ENCODE results near the gene EPHA4.
A peak's percentile ranks its signal among the peaks of the same experiment; 100 is the strongest.

EPHA4 gene

GRCh38 chr2:221568299-221568698 is 3.8 kb downstream of the EPHA4 start:
- DNase-seq = no peak
- H3K27me3 ChIP-seq = peaks cover 0 to 10% of the 10 kb centered on the region in 2 donors
- H3K4me3 ChIP-seq = no peak overlapping the region
- TF ChIP-seq CTCF (IDR thresholded peaks at IDR 0.05) = no peak
- no peaks in the 10 kb centered on the region for H3K9me3 ChIP-seq
- intact Hi-C loops (cut with DNase I; ENCODE audit: low total_unique reads) = no loop called here
- H3K27ac ChIP-seq = peak overlapping the region in 1 of 2 donors; percentile 34
- H3K36me3 ChIP-seq = peaks cover 0 to 5% (median 5%) of the 10 kb centered on the region in 3 donors
- H3K4me1 ChIP-seq = peaks cover 0 to 38% (median 15%) of the 10 kb centered on the region in 4 donors

GRCh38 chr2:221567809-221568208 is 4.3 kb downstream of the EPHA4 start:
- H3K4me3 ChIP-seq = no peak overlapping the region
- no peak for TF ChIP-seq CTCF (IDR thresholded peaks at IDR 0.05)
- peaks cover 0 to 38% (median 15%) of the 10 kb centered on the region in 4 donors for H3K4me1 ChIP-seq

GRCh38 chr2:221567231-221567760 is 4.8 kb downstream of the EPHA4 start:
- Histone ChIP-seq H3K4me3 (no peak overlapping the region), H3K27ac (peak overlapping the region; percentile 34 to 36), H3K27me3 (peaks cover 0 to 10% of the 10 kb centered on the region in 2 donors), H3K4me1 (peaks cover 0 to 38% (median 15%) of the 10 kb centered on the region in 4 donors), H3K9me3 (no peaks in the 10 kb centered on the region), H3K36me3 (peaks cover 0 to 5% (median 5%) of the 10 kb centered on the region in 3 donors)
- intact Hi-C loops (cut with DNase I; ENCODE audit: low total_unique reads) = no loop called here
- no peak for TF ChIP-seq CTCF (IDR thresholded peaks at IDR 0.05)
- no peak for DNase-seq

More at GRCh38 chr2:221567809-221568208, 4.3 kb downstream of the EPHA4 start:
- H3K27ac ChIP-seq = peak overlapping the region in 1 of 2 donors; percentile 34
- H3K27me3 ChIP-seq = peaks cover 0 to 10% of the 10 kb centered on the region in 2 donors
- peaks cover 0 to 5% (median 5%) of the 10 kb centered on the region in 3 donors for H3K36me3 ChIP-seq
- H3K9me3 ChIP-seq = no peaks in the 10 kb centered on the region
- intact Hi-C loops (cut with DNase I; ENCODE audit: low total_unique reads) = no loop called here
- DNase-seq = no peak

- intact Hi-C loops (cut with DNase I; ENCODE audit: low total_unique reads) = no loop called here
- Histone ChIP-seq H3K27me3 (no peaks in the 10 kb centered on the region), H3K36me3 (peaks cover 0 to 5% (median 5%) of the 10 kb centered on the region in 3 donors), H3K4me3 (no peak overlapping the region), H3K9me3 (no peaks in the 10 kb centered on the region), H3K27ac (no peak overlapping the region), H3K4me1 (peaks cover 0 to 14% (median 0%) of the 10 kb centered on the region in 4 donors)
- no peak for DNase-seq
- no peak for TF ChIP-seq CTCF (IDR thresholded peaks at IDR 0.05)
Observed at GRCh38 chr2:221563270-221563985, 8.7 kb downstream of the EPHA4 start.

- Histone ChIP-seq H3K27ac (no peak overlapping the region), H3K4me1 (peaks cover 0 to 2% (median 0%) of the 10 kb centered on the region in 4 donors), H3K4me3 (no peak overlapping the region), H3K27me3 (no peaks in the 10 kb centered on the region), H3K36me3 (peaks cover 0 to 5% (median 5%) of the 10 kb centered on the region in 3 donors), H3K9me3 (no peaks in the 10 kb centered on the region)
- intact Hi-C loops (cut with DNase I; ENCODE audit: low total_unique reads) = no loop called here
- DNase-seq = no peak
- TF ChIP-seq CTCF (IDR thresholded peaks at IDR 0.05) = no peak
Observed at GRCh38 chr2:221562226-221562625, 9.9 kb downstream of the EPHA4 start.
